HEK293 (cell line): ENCODE data around the gene RBM17.

Experiments
- ZFP41 ChIP-seq: fragments of 450-650 bp; formaldehyde crosslinking; IDR thresholded peaks from 2 replicates; pipeline ENCODE4 v1.5.1; 2016; ENCODE audit warnings: missing biosample characterization, missing genetic modification characterization, borderline replicate concordance
- ZNF169 ChIP-seq: fragments of 450-650 bp; formaldehyde crosslinking; IDR thresholded peaks from 2 replicates; pipeline ENCODE4 v1.5.1; 2016; ENCODE audit warnings: missing biosample characterization, missing genetic modification characterization
- ZNF214 ChIP-seq: fragments of 450-650 bp; formaldehyde crosslinking; IDR thresholded peaks from 2 replicates; pipeline ENCODE4 v1.5.1; 2017; ENCODE audit warnings: missing biosample characterization, mild to moderate bottlenecking, missing genetic modification characterization, borderline replicate concordance
- ZNF274 ChIP-seq, 2 experiments: fragments of 200-500 bp in 1 of 2; fragments of 450-650 bp in 1 of 2; sonication (Bioruptor generic) in 1 of 2; formaldehyde crosslinking in 1 of 2; IDR thresholded peaks; 2 replicates each; pipeline versions ENCODE4 v1.5.1 to v1.6.1; 2014 to 2016; ENCODE audit warnings: borderline replicate concordance in 1 of 2, inconsistent platforms in 1 of 2, low read length in 1 of 2, missing biosample characterization in 1 of 2, missing genetic modification characterization in 1 of 2
- ZNF558 ChIP-seq: fragments of 450-650 bp; formaldehyde crosslinking; IDR thresholded peaks from 2 replicates; pipeline ENCODE4 v1.5.1; 2016; ENCODE audit warnings: missing biosample characterization, missing genetic modification characterization
- ZNF626 ChIP-seq: fragments of 450-650 bp; sonication (Bioruptor Pico); formaldehyde crosslinking; IDR thresholded peaks from 2 replicates; pipeline ENCODE4 v1.5.1; 2018; ENCODE audit warnings: missing biosample characterization, missing genetic modification characterization, inconsistent platforms
- ZNF792 ChIP-seq: fragments of 450-650 bp; formaldehyde crosslinking; IDR thresholded peaks from 2 replicates; pipeline ENCODE4 v1.5.1; 2016; ENCODE audit warnings: missing biosample characterization, missing genetic modification characterization
- TF ChIP-seq, protein P1 (sequence below): fragments of 450-650 bp; formaldehyde crosslinking; IDR thresholded peaks from 2 replicates; pipeline ENCODE4 v1.5.1; 2016; ENCODE audit warnings: missing biosample characterization, missing genetic modification characterization
- TF ChIP-seq, protein P2 (sequence below): fragments of 450-650 bp; formaldehyde crosslinking; IDR thresholded peaks from 2 replicates; pipeline ENCODE4 v1.5.1; 2016; ENCODE audit warnings: missing biosample characterization, missing genetic modification characterization

DNA sequence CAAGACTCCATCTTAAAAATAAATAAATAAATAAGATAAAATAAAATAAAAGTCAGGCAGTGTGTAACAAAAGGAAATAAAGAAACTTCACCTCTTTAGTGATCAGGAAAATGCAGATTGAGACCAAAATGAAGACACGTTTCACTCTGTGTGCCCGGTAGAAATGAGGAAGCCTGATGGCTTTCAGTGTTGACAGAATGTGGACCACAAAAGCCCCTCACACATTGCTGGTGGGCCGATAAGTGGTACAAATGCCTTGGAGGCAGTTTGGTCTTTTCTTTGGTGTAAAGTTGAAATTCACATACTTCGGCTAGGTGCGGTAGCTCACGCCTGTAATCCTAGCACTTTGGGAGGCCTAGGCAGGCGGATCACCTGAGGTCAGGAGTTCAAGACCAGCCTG is 69.4 kb downstream of the RBM17 start:
- TF ChIP-seq, protein P1, sequence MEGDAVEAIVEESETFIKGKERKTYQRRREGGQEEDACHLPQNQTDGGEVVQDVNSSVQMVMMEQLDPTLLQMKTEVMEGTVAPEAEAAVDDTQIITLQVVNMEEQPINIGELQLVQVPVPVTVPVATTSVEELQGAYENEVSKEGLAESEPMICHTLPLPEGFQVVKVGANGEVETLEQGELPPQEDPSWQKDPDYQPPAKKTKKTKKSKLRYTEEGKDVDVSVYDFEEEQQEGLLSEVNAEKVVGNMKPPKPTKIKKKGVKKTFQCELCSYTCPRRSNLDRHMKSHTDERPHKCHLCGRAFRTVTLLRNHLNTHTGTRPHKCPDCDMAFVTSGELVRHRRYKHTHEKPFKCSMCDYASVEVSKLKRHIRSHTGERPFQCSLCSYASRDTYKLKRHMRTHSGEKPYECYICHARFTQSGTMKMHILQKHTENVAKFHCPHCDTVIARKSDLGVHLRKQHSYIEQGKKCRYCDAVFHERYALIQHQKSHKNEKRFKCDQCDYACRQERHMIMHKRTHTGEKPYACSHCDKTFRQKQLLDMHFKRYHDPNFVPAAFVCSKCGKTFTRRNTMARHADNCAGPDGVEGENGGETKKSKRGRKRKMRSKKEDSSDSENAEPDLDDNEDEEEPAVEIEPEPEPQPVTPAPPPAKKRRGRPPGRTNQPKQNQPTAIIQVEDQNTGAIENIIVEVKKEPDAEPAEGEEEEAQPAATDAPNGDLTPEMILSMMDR: no peak
- TF ChIP-seq ZNF792 (no peak), ZFP41 (tag by site-specific recombination) (no peak), ZNF626 (no peak), ZNF214 (tag by site-specific recombination) (no peak), ZNF169 (no peak), ZNF558 (tag by site-specific recombination) (no peak), ZNF274 (IDR thresholded peaks at IDR 0.05; ENCODE audit: low read length) (no peak), ZNF274 (tag by site-specific recombination; IDR thresholded peaks at IDR 0.05; ENCODE audit: borderline replicate concordance) (no peak)
- TF ChIP-seq, protein P2, sequence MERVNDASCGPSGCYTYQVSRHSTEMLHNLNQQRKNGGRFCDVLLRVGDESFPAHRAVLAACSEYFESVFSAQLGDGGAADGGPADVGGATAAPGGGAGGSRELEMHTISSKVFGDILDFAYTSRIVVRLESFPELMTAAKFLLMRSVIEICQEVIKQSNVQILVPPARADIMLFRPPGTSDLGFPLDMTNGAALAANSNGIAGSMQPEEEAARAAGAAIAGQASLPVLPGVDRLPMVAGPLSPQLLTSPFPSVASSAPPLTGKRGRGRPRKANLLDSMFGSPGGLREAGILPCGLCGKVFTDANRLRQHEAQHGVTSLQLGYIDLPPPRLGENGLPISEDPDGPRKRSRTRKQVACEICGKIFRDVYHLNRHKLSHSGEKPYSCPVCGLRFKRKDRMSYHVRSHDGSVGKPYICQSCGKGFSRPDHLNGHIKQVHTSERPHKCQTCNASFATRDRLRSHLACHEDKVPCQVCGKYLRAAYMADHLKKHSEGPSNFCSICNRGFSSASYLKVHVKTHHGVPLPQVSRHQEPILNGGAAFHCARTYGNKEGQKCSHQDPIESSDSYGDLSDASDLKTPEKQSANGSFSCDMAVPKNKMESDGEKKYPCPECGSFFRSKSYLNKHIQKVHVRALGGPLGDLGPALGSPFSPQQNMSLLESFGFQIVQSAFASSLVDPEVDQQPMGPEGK (tag by site-specific recombination): no peak
